Stimulated activated CD8-positive, alpha-beta memory T cell treated with anti-CD3 and anti-CD28 coated beads, Interleukin-2, amount 100 ng/mL, for 1 hour (primary cell): ENCODE data around the gene OR1G1.
"Not testable (repeated sequence)": the region's sequence is repeated elsewhere in the genome, so short reads cannot be mapped to it uniquely, and the experiment has no call there.

Experiments
- DNase-seq, 2 donors: peaks; one replicate each; pipeline ENCODE4 v3.0.0-alpha.2; 2020; ENCODE audit warnings: low read depth in 2 of 2

OR1G1 gene

GRCh38 chr17:3127451-3127850 lies at the start of gene OR1G1:
Gene OR1G1 (minus strand): TSS chr17:3127551. CDS start chr17:3127551, 0 bp downstream.
- no peak for DNase-seq

DNA sequence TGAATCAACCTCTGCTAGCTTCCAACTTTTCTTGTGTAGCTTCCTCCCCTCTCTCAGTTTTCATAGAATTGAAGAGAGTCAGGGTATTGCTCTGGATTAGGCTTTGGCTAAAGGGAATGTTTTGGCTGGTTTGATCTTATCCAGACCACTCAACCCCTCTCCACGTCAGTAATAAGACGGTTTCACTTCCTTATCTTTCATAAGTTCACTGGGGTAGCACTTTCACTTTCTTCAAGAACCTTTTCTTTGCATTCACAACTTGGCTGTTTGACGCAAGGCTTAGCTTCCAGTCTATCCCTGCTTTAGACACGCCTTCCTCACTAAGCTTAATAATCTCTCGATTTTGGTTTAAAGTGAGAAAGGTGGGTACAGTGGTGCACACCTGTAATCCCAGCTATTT lies 40.2 kb upstream of the OR1G1 start:
- DNase-seq: no peak

DNA sequence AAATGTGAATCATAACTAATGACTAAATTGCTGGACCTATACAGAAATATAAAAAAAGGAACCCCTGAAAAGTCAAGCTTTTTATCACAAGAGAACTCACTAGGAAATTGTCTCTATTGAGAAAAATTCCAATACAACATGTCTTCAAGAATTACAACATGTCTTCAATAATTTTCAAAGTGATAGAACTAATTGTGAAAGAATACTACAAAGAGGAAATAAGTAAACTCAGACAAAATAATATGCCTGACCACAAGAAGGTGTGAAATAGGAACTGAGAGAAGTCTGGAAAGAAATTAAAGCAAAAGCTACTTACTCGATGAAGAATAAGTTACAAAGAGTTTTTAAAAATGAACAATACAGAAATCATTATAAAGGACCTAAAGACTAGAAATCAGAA lies 29.9 kb upstream of the OR1G1 start:
- no peak for DNase-seq

- DNase-seq: not testable (repeated sequence)
These were observed 10.1 kb upstream of the OR1G1 start for GRCh38 chr17:3137494-3137893.

GRCh38 chr17:3104322-3104721 lies 23.0 kb downstream of the OR1G1 start, which contains the start of gene OR1D2:
Gene OR1D2 (minus strand): TSS chr17:3104422. CDS start chr17:3092996, 11,426 bp downstream.
- DNase-seq: no peak
